Brain microvascular endothelial cell (primary cell): ENCODE results near the gene C1QA.

Experiments used
- DNase-seq: peaks from one replicate; pipeline ENCODE4 v3.0.0-alpha.2; 2020
- H3K27ac ChIP-seq: fragments of 250-450 bp; sonication (Bioruptor Pico); 2 replicates; pipeline ENCODE4 v1.5.1; 2020; ENCODE audit warnings: mild to moderate bottlenecking, moderate library complexity
- H3K27me3 ChIP-seq: fragments of 250-450 bp; sonication (Bioruptor Pico); replicated peaks from 2 replicates; pipeline ENCODE4 v1.5.1; 2020; ENCODE audit warnings: mild to moderate bottlenecking
- H3K36me3 ChIP-seq: fragments of 250-450 bp; sonication (Bioruptor Pico); replicated peaks from 2 replicates; pipeline ENCODE4 v1.5.1; 2020; ENCODE audit warnings: mild to moderate bottlenecking
- H3K4me3 ChIP-seq: 2 replicates; pipeline ENCODE4 v1.5.1; 2011; ENCODE audit warnings: low read depth, mild to moderate bottlenecking, control low read depth, low read length, moderate library complexity
- CTCF ChIP-seq: IDR thresholded peaks from 2 replicates; pipeline ENCODE4 v1.5.1; 2011; ENCODE audit warnings: low read depth, mild to moderate bottlenecking, moderate library complexity, low read length, control low read depth, inconsistent platforms; ENCODE audit errors: missing control alignments
- in situ Hi-C: cut with HindIII; loops from 2 replicates; pipeline ENCODE4 v1.10.0; 2017; ENCODE audit warnings: low sequenced_read_pairs, low pct_ligation_motif_present

C1QA gene

GRCh38 chr1:22612671-22613571, 23.5 kb upstream of the C1QA start:
- Histone ChIP-seq H3K27ac (no peak overlapping the region), H3K36me3 (no peaks in the 10 kb centered on the region), H3K4me3 (no peak overlapping the region), H3K27me3 (peaks cover 10% of the 10 kb centered on the region)
- TF ChIP-seq CTCF = no peak
- no peak for DNase-seq
- in situ Hi-C loops = no loop called here

DNA sequence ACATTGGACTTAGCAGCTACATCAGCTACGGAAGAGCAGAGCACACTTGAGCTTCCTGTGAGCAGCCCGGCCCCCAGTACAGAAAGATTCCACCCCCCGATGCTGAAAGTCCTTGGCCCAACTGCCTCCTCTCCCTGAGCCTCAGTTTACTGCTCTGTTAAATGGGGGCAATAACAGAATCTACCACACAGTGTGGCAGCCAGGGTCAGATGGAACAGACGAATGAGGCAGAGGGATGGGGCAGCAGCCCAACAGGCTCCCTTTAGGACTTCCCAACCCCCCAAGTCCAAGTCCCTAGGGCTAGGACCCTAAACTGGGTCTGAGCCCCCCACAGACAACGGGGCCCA, 22.9 kb upstream of the C1QA start:
- H3K27me3 ChIP-seq = peaks cover 16% of the 10 kb centered on the region
- in situ Hi-C loops = no loop called here
- no peak for DNase-seq

GRCh38 chr1:22613951-22614350, 22.5 kb upstream of the C1QA start:
- no peak for DNase-seq
- no peaks in the 10 kb centered on the region for H3K36me3 ChIP-seq
- in situ Hi-C loops = no loop called here
- no peak overlapping the region for H3K27ac ChIP-seq
- no peak for TF ChIP-seq CTCF
- H3K4me3 ChIP-seq = no peak overlapping the region
- peaks cover 18% of the 10 kb centered on the region for H3K27me3 ChIP-seq

More for the DNA sequence above, 22.9 kb upstream of the C1QA start:
- H3K36me3 ChIP-seq = no peaks in the 10 kb centered on the region
- no peak for TF ChIP-seq CTCF
- H3K4me3 ChIP-seq = no peak overlapping the region
- H3K27ac ChIP-seq = no peak overlapping the region

DNA sequence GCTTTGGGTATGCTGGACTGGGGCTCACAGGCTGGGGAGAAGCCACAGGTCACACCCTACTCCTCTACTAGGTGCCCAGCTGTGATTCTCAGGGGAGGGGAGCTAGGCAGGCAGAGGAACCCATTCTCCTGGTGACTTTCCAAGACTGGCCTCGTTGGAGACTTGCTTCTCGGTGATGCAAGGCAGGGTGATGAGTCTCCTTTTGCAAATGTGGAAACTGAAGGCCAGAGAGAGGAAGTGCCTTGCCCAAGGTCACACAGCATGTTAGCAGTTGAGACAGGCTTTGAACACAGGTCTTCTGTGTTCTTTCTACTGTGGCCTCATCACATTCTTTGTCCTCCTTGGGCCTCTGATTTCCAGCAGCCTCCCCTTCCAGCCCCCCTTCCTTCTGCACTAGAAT, 20.5 kb upstream of the C1QA start:
- Histone ChIP-seq H3K27me3 (peaks cover 25% of the 10 kb centered on the region), H3K36me3 (no peaks in the 10 kb centered on the region), H3K4me3 (no peak overlapping the region), H3K27ac (no peak overlapping the region)
- in situ Hi-C loops = no loop called here
- no peak for DNase-seq
- no peak for TF ChIP-seq CTCF

DNA sequence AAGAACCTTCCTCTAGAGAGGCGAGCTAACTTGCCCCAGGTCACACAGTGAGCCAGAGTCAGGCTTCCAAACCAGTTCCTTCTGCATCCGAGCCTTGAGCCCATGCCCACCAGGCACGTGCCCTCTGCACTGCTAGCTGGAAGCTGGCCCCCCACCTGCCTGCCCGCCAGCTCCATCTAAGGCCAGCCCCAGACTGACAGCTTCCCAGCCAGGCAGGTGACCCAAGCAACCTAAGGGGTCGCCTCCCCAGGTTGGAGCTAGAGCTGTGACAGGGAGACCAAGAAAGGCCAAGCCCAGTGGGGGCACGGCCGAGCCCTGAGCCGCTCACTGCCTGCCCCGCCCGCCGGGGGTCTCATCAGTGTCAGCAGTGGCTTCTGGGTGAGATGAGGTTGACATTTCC, 19.9 kb upstream of the C1QA start:
- no peaks in the 10 kb centered on the region for H3K36me3 ChIP-seq
- DNase-seq = no peak
- no peak overlapping the region for H3K27ac ChIP-seq
- in situ Hi-C loops = no loop called here
- no peak overlapping the region for H3K4me3 ChIP-seq
- no peak for TF ChIP-seq CTCF
- H3K27me3 ChIP-seq = peaks cover 25% of the 10 kb centered on the region

DNA sequence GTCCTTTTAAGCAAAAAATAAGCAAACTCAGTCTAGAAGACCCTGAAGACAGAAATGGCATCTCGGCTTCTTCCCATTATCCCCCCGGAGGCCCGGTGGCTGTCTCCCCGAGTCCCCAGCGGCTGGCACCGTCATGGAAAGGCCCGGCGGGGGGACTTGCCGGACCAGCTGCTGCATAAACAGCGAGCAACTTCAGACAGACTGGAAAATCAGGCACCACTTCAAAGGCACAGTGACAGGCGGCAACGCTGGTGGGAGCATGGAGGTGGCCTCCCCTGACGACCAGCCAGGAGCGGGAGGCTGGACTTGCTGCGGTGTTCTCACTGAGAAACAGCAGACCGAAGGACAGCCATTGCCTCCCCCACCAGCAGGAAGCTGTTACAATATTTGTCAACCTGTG, 18.4 kb upstream of the C1QA start:
- Histone ChIP-seq H3K4me3 (no peak overlapping the region), H3K36me3 (no peaks in the 10 kb centered on the region), H3K27ac (no peak overlapping the region), H3K27me3 (peaks cover 28% of the 10 kb centered on the region)
- in situ Hi-C loops = no loop called here
- DNase-seq = no peak
- TF ChIP-seq CTCF = no peak
